HG03521 (cell line): ENCODE data around the gene ITGA3.

Experiments used
- ATAC-seq: cut with Tn5 transposase; IDR thresholded peaks from one replicate; pipeline ENCODE4 v1.9.1; 2021; ENCODE audit warnings: mild to moderate bottlenecking, moderate library complexity; ENCODE audit not compliant: unreplicated experiment

Gene ITGA3

GRCh38 chr17:50066995-50067394 lies 11.1 kb downstream of the ITGA3 start:
- ATAC-seq = no peak

GRCh38 chr17:50067996-50068395 lies 12.1 kb downstream of the ITGA3 start:
- ATAC-seq = no peak

GRCh38 chr17:50070908-50071680 lies 15.2 kb downstream of the ITGA3 start:
- ATAC-seq = no peak

GRCh38 chr17:50071692-50072091 lies 15.8 kb downstream of the ITGA3 start:
- ATAC-seq = no peak

GRCh38 chr17:50072130-50072529 lies 16.2 kb downstream of the ITGA3 start:
- no peak for ATAC-seq

GRCh38 chr17:50072925-50073324 lies 17.0 kb downstream of the ITGA3 start:
- ATAC-seq = no peak

- ATAC-seq = no peak
Measured at GRCh38 chr17:50074227-50074626, 18.3 kb downstream of the ITGA3 start.

- ATAC-seq = no peak
Measured at GRCh38 chr17:50075446-50076032, 19.6 kb downstream of the ITGA3 start.

- no peak for ATAC-seq
Measured at GRCh38 chr17:50076221-50076590, 20.3 kb downstream of the ITGA3 start.

- ATAC-seq = no peak
Measured at GRCh38 chr17:50076591-50077235, 20.8 kb downstream of the ITGA3 start.

GRCh38 chr17:50078430-50078829 lies 22.5 kb downstream of the ITGA3 start:
- no peak for ATAC-seq

- ATAC-seq = no peak
Measured at GRCh38 chr17:50079334-50080095, 23.6 kb downstream of the ITGA3 start.

GRCh38 chr17:50080096-50080480 lies 24.2 kb downstream of the ITGA3 start:
- ATAC-seq = no peak

GRCh38 chr17:50080827-50081226 lies 24.9 kb downstream of the ITGA3 start:
- peak; percentile 69 for ATAC-seq

- no peak for ATAC-seq
Measured at GRCh38 chr17:50081757-50082156, 25.8 kb downstream of the ITGA3 start.

- ATAC-seq = no peak
Measured at GRCh38 chr17:50087246-50087911, 31.5 kb downstream of the ITGA3 start.

- no peak for ATAC-seq
Measured at GRCh38 chr17:50087912-50088405, 32.0 kb downstream of the ITGA3 start.

GRCh38 chr17:50088952-50089825 lies 33.3 kb downstream of the ITGA3 start:
- no peak for ATAC-seq

- no peak for ATAC-seq
Measured at GRCh38 chr17:50090071-50090470, 34.2 kb downstream of the ITGA3 start.
